ENCODE measurements around the gene NCMAP.
"Not testable (repeated sequence)": the region's sequence is repeated elsewhere in the genome, so short reads cannot be mapped to it uniquely, and the experiment has no call there.

NCMAP gene

GRCh38 chr1:24541711-24542346, 14.1 kb upstream of the NCMAP start:
- no peak for DNase-seq (ENCODE audit: low spot score)

- DNase-seq (ENCODE audit: low spot score): no peak
These were observed 11.6 kb upstream of the NCMAP start for GRCh38 chr1:24544239-24544638.

GRCh38 chr1:24545662-24546061, 10.2 kb upstream of the NCMAP start:
- no peak for DNase-seq (ENCODE audit: low spot score)

- no peak for DNase-seq (ENCODE audit: low spot score)
These were observed 8.7 kb upstream of the NCMAP start for GRCh38 chr1:24547195-24547594.

- DNase-seq (ENCODE audit: low spot score): no peak
These were observed 7.8 kb upstream of the NCMAP start for GRCh38 chr1:24548070-24548469.

GRCh38 chr1:24549210-24549609, 6.7 kb upstream of the NCMAP start:
- DNase-seq (ENCODE audit: low spot score): not testable (repeated sequence)

- no peak for DNase-seq (ENCODE audit: low spot score)
These were observed 4.5 kb upstream of the NCMAP start for GRCh38 chr1:24551290-24551959.

- no peak for DNase-seq (ENCODE audit: low spot score)
These were observed 3.8 kb upstream of the NCMAP start for GRCh38 chr1:24551960-24552571.

- DNase-seq (ENCODE audit: low spot score): no peak
These were observed 2.0 kb upstream of the NCMAP start for GRCh38 chr1:24553931-24554330.

GRCh38 chr1:24554714-24555113, 1.2 kb upstream of the NCMAP start:
- no peak for DNase-seq (ENCODE audit: low spot score)

GRCh38 chr1:24556414-24556795, 518 bp downstream of the NCMAP start:
- no peak for DNase-seq (ENCODE audit: low spot score)

- DNase-seq (ENCODE audit: low spot score): no peak
These were observed 1.3 kb downstream of the NCMAP start for GRCh38 chr1:24557220-24557619.

- DNase-seq (ENCODE audit: low spot score): no peak
These were observed 1.8 kb downstream of the NCMAP start for GRCh38 chr1:24557711-24558131.

- no peak for DNase-seq (ENCODE audit: low spot score)
These were observed 2.6 kb downstream of the NCMAP start for GRCh38 chr1:24558455-24558854.

- DNase-seq (ENCODE audit: low spot score): peak; percentile 80
These were observed 3.3 kb downstream of the NCMAP start for GRCh38 chr1:24558902-24559791.

GRCh38 chr1:24560361-24560760, 4.5 kb downstream of the NCMAP start:
- DNase-seq (ENCODE audit: low spot score): no peak

- DNase-seq (ENCODE audit: low spot score): no peak
These were observed 6.7 kb downstream of the NCMAP start for GRCh38 chr1:24562625-24563024.

GRCh38 chr1:24564695-24565094, 8.8 kb downstream of the NCMAP start:
- DNase-seq (ENCODE audit: low spot score): no peak

GRCh38 chr1:24566236-24566867, 10.5 kb downstream of the NCMAP start:
- DNase-seq (ENCODE audit: low spot score): no peak

- DNase-seq (ENCODE audit: low spot score): no peak
These were observed 12.0 kb downstream of the NCMAP start for GRCh38 chr1:24567792-24568388.

GRCh38 chr1:24568475-24568874, 12.6 kb downstream of the NCMAP start:
- no peak for DNase-seq (ENCODE audit: low spot score)

All from globus pallidus (tissue), 1 donor.